Daoy (cell line): ENCODE data around the gene PLCB3. TPM values are rescaled to one million over a fixed set of nuclear protein-coding genes. Genes with fewer than 3 reads are reported as not detected.

Experiments
- DNase-seq: peaks from one replicate; pipeline ENCODE4 v3.0.0-alpha.2; 2015; ENCODE audit warnings: low read depth
- total RNA-seq: library from RNA; depleted of rRNA; stranded (reverse); fragments of >200 nt; shearing (Covaris generic); gene quantifications from 2 replicates; pipeline ENCODE4 v1.2.3, GENCODE V29; 2014; rRNA removed

The PLCB3 gene
- total RNA-seq = 11.5 and 13.2 TPM in 2 replicates

GRCh38 chr11:64251016-64251752 lies at the start of gene PLCB3:
Gene PLCB3 (plus strand): TSS chr11:64251530. CDS start chr11:64251650, 120 bp downstream.
- peak; percentile 53 for DNase-seq

GRCh38 chr11:64201543-64201942 lies 49.8 kb upstream of the PLCB3 start:
- no peak for DNase-seq

GRCh38 chr11:64202992-64203391 lies 48.3 kb upstream of the PLCB3 start:
- DNase-seq = no peak

GRCh38 chr11:64203421-64204079 lies 47.8 kb upstream of the PLCB3 start:
- no peak for DNase-seq

GRCh38 chr11:64204080-64204440 lies 47.3 kb upstream of the PLCB3 start:
- DNase-seq = no peak

GRCh38 chr11:64204464-64204989 lies 46.8 kb upstream of the PLCB3 start:
- DNase-seq = peak; percentile 95

- DNase-seq = no peak
These were observed 44.7 kb upstream of the PLCB3 start, which contains the start of gene FERMT3 for GRCh38 chr11:64206457-64207255. Gene FERMT3 (plus strand): TSS chr11:64206721. CDS start chr11:64207365, 644 bp downstream.

GRCh38 chr11:64207256-64208085 lies 43.9 kb upstream of the PLCB3 start:
- peak; percentile 81 for DNase-seq

- DNase-seq = no peak
These were observed 43.1 kb upstream of the PLCB3 start for GRCh38 chr11:64208086-64208795.

- no peak for DNase-seq
These were observed 42.4 kb upstream of the PLCB3 start for GRCh38 chr11:64208796-64209562.

- no peak for DNase-seq
These were observed 41.8 kb upstream of the PLCB3 start for GRCh38 chr11:64209563-64209843.

- no peak for DNase-seq
These were observed 40.9 kb upstream of the PLCB3 start for GRCh38 chr11:64210301-64211020.

GRCh38 chr11:64211181-64211872 lies 40.0 kb upstream of the PLCB3 start:
- DNase-seq = no peak

- no peak for DNase-seq
These were observed 34.5 kb upstream of the PLCB3 start for GRCh38 chr11:64216879-64217278.

- DNase-seq = no peak
These were observed 32.5 kb upstream of the PLCB3 start for GRCh38 chr11:64218628-64219353.

- no peak for DNase-seq
These were observed 32.0 kb upstream of the PLCB3 start for GRCh38 chr11:64219354-64219684.

- DNase-seq = no peak
These were observed 31.6 kb upstream of the PLCB3 start for GRCh38 chr11:64219755-64220154.

GRCh38 chr11:64220271-64220670 lies 31.1 kb upstream of the PLCB3 start:
- DNase-seq = no peak
